HG03520 (cell line): ENCODE results near the gene ICA1.

Source experiments
- ATAC-seq: cut with Tn5 transposase; IDR thresholded peaks from one replicate; pipeline ENCODE4 v1.9.1; 2021; ENCODE audit warnings: mild to moderate bottlenecking, moderate library complexity; ENCODE audit not compliant: unreplicated experiment

The ICA1 gene

DNA sequence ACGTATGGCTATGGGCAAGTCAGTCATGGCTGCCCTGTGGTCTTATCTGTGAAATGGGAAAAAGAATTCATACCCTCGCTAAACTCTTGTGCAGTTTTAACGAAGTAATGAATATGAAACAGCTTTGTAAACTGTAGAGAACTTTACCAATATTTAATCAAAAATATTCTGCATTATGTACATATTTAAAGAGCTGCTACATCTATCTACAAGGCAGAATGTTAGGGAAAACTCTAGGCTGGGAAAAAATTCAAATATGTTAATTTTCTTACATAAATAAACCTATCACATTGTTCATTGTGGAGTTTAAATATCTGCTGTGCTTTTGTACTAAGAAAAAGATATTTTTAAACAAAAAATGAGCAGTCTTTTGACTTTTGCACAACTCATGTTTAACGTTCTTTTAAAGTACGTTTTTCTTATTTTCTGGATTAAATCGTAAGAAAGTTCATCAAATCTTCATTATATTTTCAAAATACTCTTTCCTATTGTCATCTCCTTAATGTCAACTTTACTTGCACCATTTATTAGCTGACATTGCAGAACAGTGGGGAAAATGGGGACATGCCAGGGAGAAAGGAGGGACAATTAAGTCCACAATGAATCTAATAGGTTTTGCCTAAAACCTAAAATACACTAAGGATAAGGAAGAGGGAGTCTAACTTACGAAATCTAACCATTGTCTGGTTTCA, 57.5 kb downstream of the ICA1 start:
- no peak for ATAC-seq

DNA sequence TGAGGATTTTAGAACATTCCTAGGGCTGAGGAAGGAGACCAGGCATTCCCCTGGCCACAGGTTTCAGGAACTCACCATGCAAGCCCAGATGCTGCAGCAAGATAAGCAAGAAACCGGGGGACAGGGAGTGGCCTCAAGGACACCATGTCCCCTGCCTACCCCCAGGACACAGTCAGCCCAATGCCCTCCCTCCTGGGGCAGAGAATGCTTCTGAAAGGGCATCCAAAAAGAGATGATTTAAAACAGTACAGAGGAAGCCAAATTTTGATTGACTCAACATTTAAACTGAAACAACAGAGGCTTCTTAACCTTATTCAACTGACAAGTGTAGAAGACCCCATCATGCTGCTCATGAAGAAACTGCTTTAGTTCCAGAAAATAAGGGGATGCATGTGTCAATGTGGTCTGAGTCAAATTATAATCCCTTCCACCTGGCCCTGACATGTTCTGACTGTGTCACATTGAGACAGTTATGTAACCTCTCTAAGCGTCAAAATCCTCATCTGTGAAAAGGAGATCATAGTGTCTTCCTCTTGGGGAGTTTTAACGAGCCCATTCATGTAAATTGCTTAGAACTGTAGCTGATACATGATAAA, 60.0 kb downstream of the ICA1 start:
- no peak for ATAC-seq

DNA sequence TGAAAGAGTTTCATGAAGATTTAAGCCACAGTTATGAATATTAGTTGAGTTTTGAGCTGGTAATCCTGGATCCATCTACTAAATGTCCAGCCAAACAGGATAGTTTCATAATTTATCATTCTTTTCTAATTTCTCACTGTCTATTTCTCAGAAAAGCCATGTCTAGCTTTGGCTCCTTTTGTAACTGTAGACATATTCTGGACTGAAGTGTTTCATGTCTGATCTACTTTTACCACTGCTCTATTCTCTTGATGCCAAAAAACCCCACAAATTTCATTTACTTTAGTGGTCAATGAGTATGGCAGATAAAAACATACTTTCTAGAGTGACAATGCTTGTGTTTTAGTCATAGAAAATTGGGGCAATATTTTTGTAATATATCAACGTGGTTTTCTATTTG, 61.2 kb downstream of the ICA1 start:
- ATAC-seq = no peak

DNA sequence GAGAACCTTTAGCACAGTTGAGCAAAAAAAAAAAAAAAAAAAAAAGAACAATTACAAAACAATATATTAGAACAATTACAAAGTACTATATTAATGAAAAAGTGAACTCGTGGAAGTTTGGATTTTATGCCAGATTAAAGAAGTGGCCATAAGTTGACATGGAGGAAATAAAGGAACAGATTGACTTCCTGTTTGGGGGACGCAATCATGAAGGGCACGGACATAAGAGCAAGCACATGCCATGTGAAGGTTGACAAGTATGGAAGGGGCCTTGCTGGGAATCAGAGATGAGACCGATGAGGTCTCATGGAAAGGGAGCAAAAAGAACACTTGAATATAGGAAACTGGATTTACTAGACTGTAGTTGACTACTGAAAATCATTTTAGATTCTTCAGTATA, 61.7 kb downstream of the ICA1 start:
- no peak for ATAC-seq

DNA sequence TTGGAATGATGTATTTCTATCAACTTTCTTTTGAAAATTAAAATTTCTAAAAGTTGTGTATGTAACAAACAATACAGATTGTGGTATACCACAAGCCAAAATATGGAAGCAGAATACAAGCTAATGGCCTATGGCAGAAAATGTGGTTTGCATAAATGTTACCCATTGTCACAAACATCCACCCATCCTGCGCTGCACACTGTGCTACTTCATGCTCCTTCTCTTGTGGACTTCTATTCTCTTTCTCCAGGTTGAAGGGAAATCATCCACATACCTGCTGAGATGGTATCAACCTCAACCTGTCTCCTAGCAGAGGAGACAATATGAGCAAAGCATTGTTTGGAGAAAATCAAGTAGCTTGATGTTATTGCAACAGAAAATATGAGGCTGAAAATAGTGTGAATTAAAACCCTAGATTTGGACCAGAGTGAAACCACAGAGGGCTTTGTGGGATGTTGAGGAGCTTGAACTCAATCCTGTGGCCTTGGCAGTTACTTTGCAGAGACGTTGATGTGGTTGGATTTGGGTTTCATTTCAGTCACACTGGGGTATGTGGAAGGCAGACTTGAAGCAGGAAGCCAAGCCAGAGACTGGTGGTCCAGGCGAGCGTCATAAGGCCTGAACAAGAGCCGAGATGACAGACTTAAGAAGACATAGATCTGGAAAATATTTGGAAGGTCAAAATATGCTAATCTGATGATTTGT, 63.8 kb downstream of the ICA1 start:
- ATAC-seq = no peak

DNA sequence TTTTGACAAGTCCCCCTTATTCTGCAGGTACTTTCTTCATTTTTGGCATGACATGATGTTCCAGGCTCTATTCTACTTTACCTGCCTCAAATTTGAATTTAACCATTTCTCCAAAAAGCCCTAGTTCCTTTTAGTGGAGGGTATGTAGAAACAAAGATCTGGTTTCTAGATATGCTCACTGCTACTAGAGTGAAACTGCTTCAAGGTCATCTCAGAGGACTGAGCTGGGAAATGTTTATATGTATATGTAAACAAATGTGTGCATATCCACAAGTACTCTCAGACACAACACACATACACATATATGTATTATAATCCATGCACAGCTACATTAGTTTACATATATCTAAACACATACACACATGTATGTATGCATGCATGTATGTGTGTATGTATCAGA, 69.1 kb downstream of the ICA1 start:
- no peak for ATAC-seq

DNA sequence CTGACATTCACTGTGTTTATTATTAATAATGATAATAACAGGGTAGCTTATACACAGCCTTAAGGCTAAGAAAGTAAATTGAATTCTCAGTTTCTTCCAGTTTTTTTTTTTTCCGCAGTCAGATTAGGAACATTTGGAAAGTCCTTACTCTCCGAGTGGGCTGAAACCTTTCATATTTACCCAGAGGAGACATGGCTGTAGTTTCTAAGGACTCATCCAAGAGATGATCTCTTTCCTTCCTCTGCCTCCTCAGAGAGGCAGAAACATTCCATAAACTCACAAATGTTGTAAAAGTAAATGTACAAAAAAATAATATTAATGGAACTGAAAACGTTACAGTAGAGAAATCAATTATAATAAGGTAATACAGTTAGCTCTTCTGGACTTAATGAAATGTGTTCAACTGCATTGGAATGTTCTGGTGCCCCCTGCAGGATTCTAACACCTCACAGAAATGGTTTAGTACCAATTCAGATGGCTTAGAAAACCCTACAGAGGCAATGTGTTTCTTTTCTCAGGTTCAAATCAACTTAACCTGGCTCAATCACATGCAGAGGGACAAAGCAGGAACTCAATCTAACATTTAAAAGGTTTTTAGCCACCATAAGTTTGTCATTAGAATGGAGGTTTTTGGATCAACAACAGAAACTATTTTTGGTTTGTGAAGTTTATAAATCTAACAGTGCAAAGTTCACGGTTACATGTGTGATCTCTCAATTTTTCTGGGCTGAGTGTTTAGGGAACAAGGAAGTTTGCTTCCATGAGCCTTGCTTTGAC, 71.7 kb downstream of the ICA1 start:
- peak; percentile 86 for ATAC-seq

DNA sequence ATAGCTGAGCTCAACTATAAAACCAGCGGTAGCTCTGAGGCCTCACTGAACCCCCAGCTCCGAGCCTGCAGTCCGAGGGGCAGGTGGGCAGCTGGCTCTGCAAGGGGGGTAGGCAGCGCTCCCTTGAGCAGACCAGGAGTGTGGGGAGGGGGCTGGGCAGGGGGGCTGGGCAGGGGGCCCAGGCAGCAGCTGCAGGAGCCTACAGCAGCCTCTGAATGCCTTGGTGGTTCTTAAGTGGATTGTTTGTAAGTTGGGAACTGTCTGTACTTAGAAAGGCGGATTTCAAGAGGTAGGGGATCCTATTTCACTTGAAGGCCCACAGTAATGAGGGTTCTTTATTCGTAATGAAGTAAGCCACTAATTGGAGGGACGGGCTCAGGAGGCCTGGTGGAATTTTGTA, 72.3 kb downstream of the ICA1 start:
- no peak for ATAC-seq

DNA sequence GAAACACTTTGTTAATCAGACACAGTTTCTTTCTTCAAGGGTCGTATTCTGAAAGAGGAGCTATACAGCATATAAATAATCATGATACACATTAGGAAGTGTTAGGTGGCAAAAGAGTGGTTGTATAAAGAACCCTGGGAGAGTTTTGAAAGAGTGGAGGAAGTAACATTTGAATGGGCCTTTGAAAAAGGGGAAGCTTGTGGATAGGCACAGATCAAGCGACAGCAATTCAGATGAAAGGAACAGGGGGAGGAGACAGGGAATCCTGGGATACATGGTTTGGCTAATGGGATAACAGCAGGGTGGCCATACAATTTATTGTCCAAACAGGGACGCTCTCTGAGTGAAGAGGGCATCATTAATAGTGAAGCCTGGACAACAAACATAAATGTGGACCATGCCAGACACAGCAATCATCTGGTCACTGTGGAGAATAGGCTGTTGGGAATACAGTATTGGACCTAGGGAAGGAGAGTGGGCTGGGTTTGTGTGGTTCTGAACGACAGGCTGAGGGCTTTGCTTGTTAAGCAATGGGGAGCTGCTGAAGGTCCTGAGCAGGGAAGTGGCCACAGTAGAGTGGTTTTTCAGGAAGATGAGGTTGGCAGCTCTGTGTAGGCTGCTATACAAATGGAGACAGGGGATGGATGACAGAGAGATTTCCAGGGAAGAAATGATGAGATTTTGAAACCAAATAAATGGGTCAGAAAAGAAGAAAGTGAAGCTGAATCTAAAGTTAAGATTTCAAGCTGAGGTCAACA, 75.9 kb downstream of the ICA1 start:
- ATAC-seq = no peak

DNA sequence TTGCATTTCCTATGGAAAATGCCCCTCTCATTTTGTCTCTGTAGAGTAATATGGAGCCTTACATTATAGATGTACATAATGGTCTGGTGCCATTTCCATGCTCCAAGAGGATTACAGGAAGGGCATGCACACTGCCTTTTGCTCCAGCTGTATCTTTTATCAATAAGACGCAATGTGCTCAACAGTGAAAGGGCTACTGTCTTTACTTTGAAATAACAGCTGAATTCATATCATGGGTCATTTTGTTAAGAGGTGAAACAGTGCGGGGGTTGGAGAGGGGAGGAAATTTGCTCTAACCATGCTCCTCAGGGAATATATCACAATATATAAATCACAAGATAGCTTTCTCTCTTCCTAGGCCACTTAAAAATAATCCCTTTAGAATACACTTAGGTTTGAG, 77.7 kb downstream of the ICA1 start:
- no peak for ATAC-seq

DNA sequence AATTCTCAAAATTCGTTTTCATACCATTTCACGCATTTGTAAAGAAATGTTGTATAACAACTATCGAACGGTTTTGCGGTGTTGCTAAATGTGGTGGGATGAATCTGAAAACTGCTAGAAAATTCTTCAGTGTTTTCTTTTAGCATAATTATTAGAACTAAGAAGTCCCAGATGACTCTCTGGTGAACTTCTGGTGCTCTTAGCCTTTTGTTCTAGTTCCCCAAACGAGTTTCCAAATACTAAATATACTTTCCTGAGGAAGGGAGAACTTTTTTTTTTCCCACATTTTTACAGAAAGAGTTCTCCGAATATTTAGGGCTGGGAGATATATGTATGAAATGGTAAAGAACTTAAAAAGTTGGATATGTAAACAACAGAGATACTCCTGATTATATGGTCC, 82.5 kb downstream of the ICA1 start:
- ATAC-seq = no peak

DNA sequence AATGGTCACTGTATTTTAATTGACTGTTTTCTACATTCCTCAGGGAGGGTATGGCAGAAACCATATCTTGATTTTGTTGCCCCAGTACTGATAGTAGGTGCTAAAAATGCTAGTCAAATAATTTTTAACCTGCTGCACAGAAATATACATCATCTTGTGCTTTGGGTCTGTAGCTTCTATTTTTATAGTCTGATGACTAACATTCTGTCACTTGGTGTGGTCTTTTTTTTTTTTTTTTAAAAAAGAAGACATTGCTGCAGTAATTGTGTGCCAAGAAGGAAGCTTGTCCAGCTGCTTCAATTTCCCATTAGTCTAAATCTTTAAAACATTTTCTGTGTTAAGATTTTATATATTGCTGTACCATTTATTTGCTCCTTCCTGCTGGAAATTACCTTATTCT, 83.6 kb downstream of the ICA1 start:
- ATAC-seq = no peak

DNA sequence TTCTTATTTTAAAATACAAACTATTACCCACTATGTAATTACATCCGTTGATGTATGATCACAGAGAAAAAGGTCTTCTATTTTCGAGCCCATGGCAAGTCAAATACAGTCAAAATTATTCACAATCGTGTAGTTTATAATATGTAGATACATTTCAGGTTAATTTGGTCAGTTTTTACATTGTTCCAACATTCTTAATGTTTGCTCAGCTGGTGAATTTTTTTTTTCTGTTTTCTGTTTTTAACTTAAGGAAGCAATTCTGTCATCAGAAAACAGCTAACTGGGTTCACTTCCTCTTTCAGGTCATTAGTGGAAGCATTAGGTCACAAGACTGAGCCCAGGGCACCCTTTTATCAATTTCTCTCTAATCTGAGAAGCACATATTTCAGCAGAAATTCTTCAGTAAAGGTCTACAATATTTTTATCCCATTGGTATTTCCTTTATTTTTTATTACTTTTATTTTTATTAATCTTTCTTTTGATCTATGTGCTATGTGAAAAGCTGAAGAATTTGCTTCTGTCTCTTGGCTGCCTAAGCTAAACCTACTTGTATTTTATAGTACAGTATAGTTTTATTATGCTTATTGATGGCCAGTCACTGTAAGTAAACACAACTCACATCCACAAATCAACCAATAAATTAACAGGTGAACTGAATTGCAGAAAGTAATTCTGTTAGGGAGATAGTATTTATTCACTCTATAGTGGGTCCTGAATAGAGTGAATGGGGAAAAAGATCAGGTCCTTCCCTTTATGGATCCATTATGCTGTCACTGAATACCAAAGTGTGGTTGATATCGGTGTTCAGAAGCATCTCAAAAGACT, 84.6 kb downstream of the ICA1 start:
- ATAC-seq = peak; percentile 50

DNA sequence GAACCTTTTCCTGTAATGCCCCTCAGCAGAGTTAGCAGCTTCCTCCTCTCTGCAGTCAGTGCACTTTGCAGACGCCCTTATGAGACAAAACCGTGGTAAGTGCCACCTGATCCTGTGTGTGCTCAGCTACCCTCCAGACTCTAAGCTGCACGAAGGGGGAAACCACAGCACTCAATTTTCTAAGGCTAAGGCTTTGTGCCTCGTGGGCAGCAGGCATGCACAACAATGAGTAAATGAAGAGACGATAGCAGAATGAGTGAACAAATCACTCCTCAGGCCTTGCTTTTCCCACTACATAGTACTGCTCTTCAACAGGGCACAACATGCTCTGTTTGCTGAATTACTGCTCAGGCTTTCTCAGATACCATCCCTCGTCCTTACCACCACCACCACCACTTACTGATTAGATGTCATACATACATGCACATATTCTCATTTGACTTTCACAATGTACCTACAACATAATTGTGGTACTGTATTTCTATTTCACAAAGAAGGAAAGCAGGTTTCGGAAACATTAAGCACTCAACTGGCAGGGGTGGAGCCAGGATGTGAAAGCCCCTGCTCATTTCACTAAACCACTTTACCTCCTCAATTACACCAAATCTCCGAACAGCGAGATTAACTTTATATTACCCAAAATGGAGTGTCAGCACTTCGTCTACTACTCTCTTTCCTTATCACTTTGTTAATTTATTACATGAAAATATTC, 85.4 kb downstream of the ICA1 start:
- ATAC-seq = peak; percentile 66

DNA sequence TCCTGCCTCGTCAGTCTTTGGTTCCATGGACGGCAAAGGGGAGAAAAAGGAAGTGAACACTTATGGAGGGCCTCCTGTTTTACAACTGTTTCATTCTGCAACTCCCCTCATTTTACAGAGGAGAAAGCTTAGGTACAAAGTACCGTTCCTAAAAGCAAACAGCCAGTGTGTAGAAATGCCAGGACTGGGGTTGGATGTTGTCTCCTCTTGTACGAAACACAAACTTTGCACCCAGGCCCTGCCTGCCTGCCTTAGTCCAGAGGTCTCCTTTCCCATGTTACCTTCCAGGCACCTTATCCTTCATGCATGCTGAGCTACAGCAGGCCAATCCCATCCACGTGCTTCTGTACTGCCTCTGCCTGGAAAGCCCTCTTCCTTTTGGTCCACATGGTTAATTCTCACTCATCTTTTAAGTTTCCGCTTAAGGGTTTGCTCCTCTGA, 86.0 kb downstream of the ICA1 start:
- no peak for ATAC-seq

DNA sequence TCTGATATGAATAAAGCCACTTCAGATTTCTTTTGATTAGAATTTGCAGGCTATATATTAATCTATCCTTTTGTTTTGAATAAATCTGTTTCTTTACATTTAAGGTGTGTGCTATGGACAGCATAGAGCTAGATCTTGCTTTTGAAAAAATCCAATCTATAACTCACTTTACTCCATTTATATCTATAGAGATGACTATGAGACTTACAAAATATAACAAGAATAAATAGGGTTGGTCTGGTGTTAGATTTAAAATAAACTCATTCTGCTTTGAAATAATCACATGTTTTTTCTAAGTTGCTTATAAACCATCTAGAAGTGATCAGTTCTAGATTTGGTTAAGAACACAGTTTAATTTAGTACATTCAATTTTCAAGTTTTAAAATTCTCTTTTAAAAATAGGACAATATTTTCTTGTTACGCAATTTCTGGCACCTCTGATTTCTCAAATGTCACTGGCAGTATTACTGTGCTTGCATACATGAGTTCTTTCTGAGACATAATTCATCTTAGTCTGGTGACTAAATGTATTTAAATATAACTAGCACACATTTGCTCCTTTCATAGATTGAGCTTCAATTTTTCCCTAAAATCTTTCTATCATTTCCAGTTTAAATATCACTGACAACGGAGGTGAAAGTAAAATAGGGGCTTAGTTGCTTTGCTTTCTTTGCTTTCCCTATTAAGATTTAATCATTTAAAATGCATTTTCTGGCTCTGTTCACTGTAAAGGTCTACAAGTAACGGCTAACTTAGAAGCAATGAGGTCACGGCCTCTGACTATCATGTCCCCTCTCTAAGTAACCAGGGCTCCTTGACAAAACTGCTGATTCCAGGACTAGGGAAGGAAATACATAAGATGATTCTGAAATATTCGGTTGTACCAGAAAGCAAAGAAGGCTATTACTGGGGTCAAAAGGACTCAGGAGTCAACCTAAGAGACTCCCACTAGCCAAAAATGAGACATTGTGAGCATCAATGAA, 89.3 kb downstream of the ICA1 start:
- ATAC-seq = no peak

DNA sequence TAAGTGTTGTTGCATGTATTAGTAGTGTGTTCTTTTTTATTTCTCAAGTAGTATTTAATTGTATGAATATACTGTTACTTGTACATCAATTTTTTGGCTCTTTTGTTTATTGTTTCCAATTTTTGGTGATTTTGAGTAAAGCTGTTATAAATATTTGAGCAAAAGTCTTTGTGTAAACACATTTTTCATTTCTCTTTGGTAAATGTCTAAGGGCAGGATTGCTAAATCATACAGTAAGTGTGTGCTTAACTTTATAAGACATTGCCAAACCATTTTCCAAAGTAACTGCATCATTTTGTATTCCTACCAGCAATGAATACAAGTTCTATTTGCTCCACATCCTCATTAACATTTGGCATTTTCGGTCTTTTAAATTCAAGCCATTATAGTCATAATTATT, 92.8 kb downstream of the ICA1 start:
- no peak for ATAC-seq

DNA sequence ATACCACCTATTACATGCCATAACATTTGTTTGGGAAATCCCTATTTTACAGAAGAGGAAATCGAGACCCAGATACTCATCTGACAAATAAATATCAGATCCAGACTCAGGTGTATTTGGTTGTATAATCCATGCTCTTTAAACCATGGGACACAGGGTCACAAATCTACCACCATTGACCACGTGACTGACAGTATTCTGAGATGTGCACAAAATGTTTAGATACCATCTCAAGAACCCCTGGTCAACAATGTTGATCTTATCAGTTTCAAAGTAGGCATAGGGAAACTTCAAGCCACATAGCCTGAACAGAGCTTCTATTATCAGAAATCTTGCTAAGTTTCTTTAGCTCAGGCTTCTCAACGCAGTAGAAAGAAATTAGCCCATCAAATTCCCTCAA, 93.6 kb downstream of the ICA1 start:
- no peak for ATAC-seq
